Measurements from ENCODE around the gene PCBP1. TPM values are rescaled to one million over a fixed set of nuclear protein-coding genes. Genes with fewer than 3 reads are reported as not detected.
A peak's percentile ranks its signal among the peaks of the same experiment; 100 is the strongest.

Gene PCBP1
- total RNA-seq, 4 donors from 2014 or later: 117 to 222 (median 167) TPM

- Histone ChIP-seq H3K27me3 (no peaks in the 10 kb centered on the region), H3K27ac (peak overlapping the region; percentile 74 to 86 (median 81)), H3K4me1 (peaks cover 0 to 33% (median 7%) of the 10 kb centered on the region in 3 donors), H3K9me3 (no peaks in the 10 kb centered on the region), H3K4me3 (peak overlapping the region in 1 of 2 donors; percentile 0), H3K36me3 (no peaks in the 10 kb centered on the region)
- ATAC-seq: peak; percentile 84
- 17 to 31% methylated on average over 3 of the region's 5 CpGs for WGBS, 2 donors (ENCODE audit: low coverage in 1 of 2)
- TF ChIP-seq POLR2A (IDR thresholded peaks at IDR 0.05) (no peak), EP300 (IDR thresholded peaks at IDR 0.05) (no peak), CTCF (IDR thresholded peaks at IDR 0.05) (no peak), POLR2AphosphoS5 (IDR thresholded peaks at IDR 0.05) (peak; percentile 85)
Observed at GRCh38 chr2:70094978-70095719, 7.9 kb downstream of the PCBP1 start.

- H3K27ac ChIP-seq: peak overlapping the region; percentile 74 to 86 (median 81)
- H3K4me3 ChIP-seq: peak overlapping the region in 1 of 2 donors; percentile 0
- 73 to 90% methylated on average over 7 to 9 of the region's 16 CpGs for WGBS, 2 donors (ENCODE audit: low coverage in 1 of 2)
- no peaks in the 10 kb centered on the region for H3K27me3 ChIP-seq
- H3K9me3 ChIP-seq: no peaks in the 10 kb centered on the region
- no peaks in the 10 kb centered on the region for H3K36me3 ChIP-seq
- no peak for ATAC-seq
- TF ChIP-seq EP300 (IDR thresholded peaks at IDR 0.05) (no peak), POLR2A (IDR thresholded peaks at IDR 0.05) (no peak), POLR2AphosphoS5 (IDR thresholded peaks at IDR 0.05) (no peak), CTCF (IDR thresholded peaks at IDR 0.05) (no peak)
- H3K4me1 ChIP-seq: peaks cover 0 to 26% (median 4%) of the 10 kb centered on the region in 3 donors
Observed at GRCh38 chr2:70095720-70096670, 8.7 kb downstream of the PCBP1 start.

- no peak for TF ChIP-seq POLR2AphosphoS5 (IDR thresholded peaks at IDR 0.05)
- TF ChIP-seq CTCF (IDR thresholded peaks at IDR 0.05): no peak
- no peak for TF ChIP-seq POLR2A (IDR thresholded peaks at IDR 0.05)
- no peak for TF ChIP-seq EP300 (IDR thresholded peaks at IDR 0.05)
- Histone ChIP-seq H3K4me3 (no peak overlapping the region), H3K27me3 (no peaks in the 10 kb centered on the region), H3K27ac (no peak overlapping the region), H3K36me3 (no peaks in the 10 kb centered on the region), H3K9me3 (no peaks in the 10 kb centered on the region), H3K4me1 (peaks cover 0 to 26% (median 4%) of the 10 kb centered on the region in 3 donors)
- 83 to 100% methylated on average over 2 to 4 of the region's 4 CpGs for WGBS, 2 donors (ENCODE audit: low coverage in 1 of 2)
- ATAC-seq: no peak
Observed at GRCh38 chr2:70098032-70098431, 10.8 kb downstream of the PCBP1 start.

- Histone ChIP-seq H3K27ac (no peak overlapping the region), H3K9me3 (no peaks in the 10 kb centered on the region), H3K4me3 (no peak overlapping the region), H3K36me3 (no peaks in the 10 kb centered on the region), H3K4me1 (peaks cover 0 to 21% (median 4%) of the 10 kb centered on the region in 3 donors), H3K27me3 (no peaks in the 10 kb centered on the region)
- WGBS, 2 donors (ENCODE audit: low coverage in 1 of 2): no CpG with 5 or more reads among the region's 2 CpGs
- no peak for ATAC-seq
- TF ChIP-seq CTCF (IDR thresholded peaks at IDR 0.05) (no peak), POLR2A (IDR thresholded peaks at IDR 0.05) (no peak)
Observed at GRCh38 chr2:70099270-70099669, 12.0 kb downstream of the PCBP1 start.
